Tibial nerve (tissue), 4 donors: ENCODE measurements around the gene FBN2.

Experiments used
- CTCF ChIP-seq, 5 experiments: fragments of 200-600 bp in 3 of 5; fragments of 450-650 bp in 2 of 5; sonication (generic) in 3 of 5; IDR thresholded peaks; one replicate each; pipeline ENCODE4 v1.5.1; 2016 to 2019; ENCODE audit warnings: antibody characterized with exemption in 5 of 5, mild to moderate bottlenecking in 3 of 5, moderate library complexity in 2 of 5
- EP300 ChIP-seq, 2 donors: sonication (generic); formaldehyde crosslinking; IDR thresholded peaks; one replicate each; pipeline ENCODE4 v1.6.1; 2017; ENCODE audit warnings: antibody characterized with exemption in 2 of 2, mild to moderate bottlenecking in 1 of 2
- POLR2A ChIP-seq, 2 donors: fragments of 450-650 bp; IDR thresholded peaks; one replicate each; pipeline ENCODE4 v1.6.1; 2017; ENCODE audit warnings: antibody characterized with exemption in 2 of 2, mild to moderate bottlenecking in 2 of 2, moderate library complexity in 2 of 2

- TF ChIP-seq CTCF (IDR thresholded peaks at IDR 0.05) (no peak), EP300 (IDR thresholded peaks at IDR 0.05) (no peak), POLR2A (IDR thresholded peaks at IDR 0.05) (no peak)
Measured at GRCh38 chr5:128287740-128288139, 250.3 kb downstream of the FBN2 start.
